Fibroblast of the aortic adventitia (primary cell): ENCODE results near the gene CIZ1. TPM values are rescaled to one million over a fixed set of nuclear protein-coding genes. Genes with fewer than 3 reads are reported as not detected.

Experiments
- DNase-seq: peaks from one replicate; pipeline ENCODE4 v3.0.0-alpha.2; 2010; ENCODE audit warnings: low read depth
- H3K4me3 ChIP-seq: 2 replicates; pipeline ENCODE4 v1.5.1; 2011; ENCODE audit warnings: low read depth, mild to moderate bottlenecking, control low read depth, low read length, moderate library complexity
- total RNA-seq: library from RNA; depleted of rRNA; stranded (reverse); fragments of >200 nt; gene quantifications from 2 replicates; pipeline ENCODE4 v1.2.3, GENCODE V29; 2012; ENCODE audit warnings: low replicate concordance
- TF ChIP-seq, protein P1 (sequence below): IDR thresholded peaks from 2 replicates; pipeline ENCODE4 v1.5.1; 2011; ENCODE audit warnings: mild to moderate bottlenecking, low read length, control low read depth, inconsistent platforms; ENCODE audit not compliant: insufficient read depth

The CIZ1 gene
- total RNA-seq, 1 donor: 47.8 TPM

DNA sequence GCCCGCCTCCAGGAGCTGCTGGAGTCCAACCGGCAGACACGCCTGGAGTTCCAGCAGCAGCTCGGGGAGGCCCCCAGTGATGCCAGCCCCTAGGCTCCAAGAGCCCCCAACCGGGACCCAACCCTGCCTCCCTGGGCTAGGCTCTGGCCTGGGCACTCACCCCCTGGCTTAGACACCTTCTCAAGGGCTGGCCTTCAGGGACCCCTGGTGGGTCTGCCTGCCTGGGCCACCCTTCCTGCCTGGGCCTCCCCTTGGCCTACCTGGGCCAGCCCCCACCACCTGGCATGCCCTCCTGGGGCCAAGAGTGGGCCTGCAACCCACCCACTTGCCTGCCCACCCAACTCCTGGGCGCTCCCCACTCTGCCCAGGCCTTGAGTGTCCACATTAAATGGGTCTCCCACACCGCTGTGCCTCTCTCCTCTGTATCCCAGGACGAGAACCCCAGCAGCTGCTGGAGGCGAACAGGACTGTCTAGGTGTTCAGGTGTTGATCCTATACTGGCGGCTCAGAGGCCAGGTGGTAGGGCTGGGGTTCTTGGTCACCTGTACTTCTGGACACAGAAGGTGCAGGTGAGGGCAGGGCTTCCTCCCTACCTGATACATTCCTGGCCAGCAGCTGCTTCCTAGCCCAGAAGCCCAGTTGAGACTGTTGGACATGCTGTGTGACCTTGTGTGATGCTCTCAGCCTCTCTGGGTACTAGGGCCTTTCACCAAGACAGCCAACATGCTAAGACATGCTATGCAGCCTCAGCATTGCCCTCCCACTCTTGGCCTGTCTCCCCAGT lies 27.7 kb downstream of the CIZ1 start:
- H3K4me3 ChIP-seq: no peak overlapping the region
- DNase-seq: no peak
- TF ChIP-seq, protein P1, sequence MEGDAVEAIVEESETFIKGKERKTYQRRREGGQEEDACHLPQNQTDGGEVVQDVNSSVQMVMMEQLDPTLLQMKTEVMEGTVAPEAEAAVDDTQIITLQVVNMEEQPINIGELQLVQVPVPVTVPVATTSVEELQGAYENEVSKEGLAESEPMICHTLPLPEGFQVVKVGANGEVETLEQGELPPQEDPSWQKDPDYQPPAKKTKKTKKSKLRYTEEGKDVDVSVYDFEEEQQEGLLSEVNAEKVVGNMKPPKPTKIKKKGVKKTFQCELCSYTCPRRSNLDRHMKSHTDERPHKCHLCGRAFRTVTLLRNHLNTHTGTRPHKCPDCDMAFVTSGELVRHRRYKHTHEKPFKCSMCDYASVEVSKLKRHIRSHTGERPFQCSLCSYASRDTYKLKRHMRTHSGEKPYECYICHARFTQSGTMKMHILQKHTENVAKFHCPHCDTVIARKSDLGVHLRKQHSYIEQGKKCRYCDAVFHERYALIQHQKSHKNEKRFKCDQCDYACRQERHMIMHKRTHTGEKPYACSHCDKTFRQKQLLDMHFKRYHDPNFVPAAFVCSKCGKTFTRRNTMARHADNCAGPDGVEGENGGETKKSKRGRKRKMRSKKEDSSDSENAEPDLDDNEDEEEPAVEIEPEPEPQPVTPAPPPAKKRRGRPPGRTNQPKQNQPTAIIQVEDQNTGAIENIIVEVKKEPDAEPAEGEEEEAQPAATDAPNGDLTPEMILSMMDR: no peak

DNA sequence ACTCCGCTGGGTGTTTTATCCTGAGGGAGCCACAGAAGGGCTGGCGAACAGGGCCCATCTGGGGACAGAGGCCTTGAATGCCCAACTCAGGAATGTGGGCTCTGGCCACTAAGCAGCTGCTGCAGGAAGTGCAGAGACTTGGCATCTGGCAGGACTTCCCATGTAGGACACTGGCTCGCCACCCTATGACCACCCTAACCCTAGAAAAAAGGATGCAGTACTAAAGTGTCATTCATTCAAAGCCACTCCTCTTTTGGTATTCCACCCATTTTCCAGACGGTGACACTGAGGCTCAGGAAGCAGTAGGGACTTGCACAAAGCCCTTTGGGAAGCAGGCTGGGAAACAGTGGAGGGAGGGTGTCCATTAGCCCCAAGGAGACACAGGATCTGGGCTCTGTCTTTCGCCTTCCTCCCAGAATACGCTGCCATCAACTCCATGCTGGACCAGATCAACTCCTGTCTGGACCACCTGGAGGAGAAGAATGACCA lies 28.3 kb downstream of the CIZ1 start:
- no peak for DNase-seq
- TF ChIP-seq, protein P1: no peak
- no peak overlapping the region for H3K4me3 ChIP-seq

DNA sequence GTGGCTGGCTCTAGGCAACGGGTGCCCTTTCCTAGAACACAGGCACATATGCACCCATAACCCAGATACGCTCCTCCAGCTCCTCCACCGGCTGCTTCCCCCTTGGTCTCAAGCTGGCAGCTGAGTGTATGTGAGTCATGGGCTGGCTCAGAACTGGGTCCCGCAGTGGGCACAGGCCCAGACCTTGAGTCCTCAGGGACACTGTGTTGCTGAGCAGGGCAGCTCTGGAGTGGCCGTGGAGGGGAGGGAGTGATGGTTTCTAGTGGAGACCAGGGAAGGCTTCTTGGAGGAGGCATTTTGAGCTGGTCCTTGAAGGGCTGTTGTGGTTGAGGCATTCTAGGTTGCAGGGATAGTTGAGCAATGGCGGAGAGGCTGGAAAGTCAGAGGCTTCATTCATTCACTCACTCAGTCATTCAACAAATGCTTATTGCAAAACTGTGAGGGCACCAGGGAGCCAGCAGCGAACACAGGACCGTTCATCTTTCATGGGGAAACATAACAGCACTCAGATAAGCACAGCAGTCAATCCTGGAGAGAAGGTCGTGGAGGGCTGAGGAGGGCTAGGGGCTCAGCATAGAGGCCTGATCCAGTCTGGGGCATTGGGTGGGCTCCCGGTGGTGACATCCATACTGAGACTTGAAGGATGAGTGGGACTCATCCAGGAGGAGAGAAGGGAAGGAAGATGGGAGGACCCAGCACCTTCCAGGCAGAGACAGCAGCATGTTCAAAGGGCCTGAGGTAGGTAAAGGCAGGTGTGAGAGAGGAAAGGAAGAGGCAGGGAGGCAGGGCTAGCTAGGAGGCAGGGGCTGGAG lies 29.0 kb downstream of the CIZ1 start:
- DNase-seq: peak; percentile 47
- H3K4me3 ChIP-seq: no peak overlapping the region
- TF ChIP-seq, protein P1: no peak

DNA sequence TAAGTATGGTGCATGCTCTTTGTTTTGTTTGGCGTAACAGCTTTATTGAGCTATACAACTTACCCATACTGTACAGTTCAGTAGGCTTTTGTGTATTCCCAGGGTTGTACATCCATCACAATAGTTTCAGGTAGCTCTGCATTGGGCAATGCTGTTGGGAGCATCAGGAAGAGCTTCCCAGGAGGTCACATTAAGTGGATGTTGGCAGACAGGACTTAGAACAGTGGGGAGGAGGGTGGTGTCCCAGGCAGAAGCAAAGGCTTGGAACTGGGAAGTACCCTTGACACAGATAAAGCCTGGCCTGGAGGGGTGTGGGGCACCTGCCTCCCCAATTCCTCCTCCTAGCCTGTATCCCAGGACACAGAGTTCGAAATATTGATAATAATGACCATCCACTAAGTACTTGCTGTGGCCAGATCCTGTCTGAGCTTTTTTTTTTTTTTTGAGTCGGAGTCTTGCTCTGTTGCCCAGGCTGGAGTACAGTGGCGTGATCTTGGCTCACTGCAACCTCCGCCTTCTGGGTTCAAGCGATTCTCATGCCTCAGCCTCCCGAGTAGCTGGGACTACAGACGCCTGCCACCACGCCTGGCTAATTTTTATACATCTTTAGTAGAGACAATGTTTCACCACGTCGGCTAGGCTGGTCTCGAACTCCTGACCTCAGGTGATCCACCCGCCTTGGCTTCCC lies 30.0 kb downstream of the CIZ1 start:
- H3K4me3 ChIP-seq: peak overlapping the region; percentile 83
- TF ChIP-seq, protein P1: no peak
- peak; percentile 14 for DNase-seq

DNA sequence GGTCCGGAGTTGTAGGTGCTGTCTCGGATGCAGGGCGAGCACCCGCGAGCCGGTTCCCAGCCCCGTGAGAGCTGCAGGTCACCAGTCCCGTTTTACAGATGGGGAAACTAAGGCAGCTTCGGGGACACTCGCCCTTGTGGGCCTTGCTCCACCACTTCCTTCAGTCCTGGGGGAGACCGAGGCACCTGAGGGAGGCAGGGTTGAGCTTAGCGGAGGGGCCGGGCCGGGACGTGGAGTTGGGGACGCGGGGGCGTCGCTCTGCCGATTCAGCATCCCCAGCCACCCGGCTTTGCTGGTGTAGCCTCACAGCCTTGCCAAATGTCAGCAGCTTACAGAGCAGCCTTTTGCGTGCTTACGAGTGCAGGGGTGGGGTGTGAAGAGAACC lies 30.8 kb downstream of the CIZ1 start:
- H3K4me3 ChIP-seq: peak overlapping the region; percentile 83
- DNase-seq: peak; percentile 14
- TF ChIP-seq, protein P1: no peak

DNA sequence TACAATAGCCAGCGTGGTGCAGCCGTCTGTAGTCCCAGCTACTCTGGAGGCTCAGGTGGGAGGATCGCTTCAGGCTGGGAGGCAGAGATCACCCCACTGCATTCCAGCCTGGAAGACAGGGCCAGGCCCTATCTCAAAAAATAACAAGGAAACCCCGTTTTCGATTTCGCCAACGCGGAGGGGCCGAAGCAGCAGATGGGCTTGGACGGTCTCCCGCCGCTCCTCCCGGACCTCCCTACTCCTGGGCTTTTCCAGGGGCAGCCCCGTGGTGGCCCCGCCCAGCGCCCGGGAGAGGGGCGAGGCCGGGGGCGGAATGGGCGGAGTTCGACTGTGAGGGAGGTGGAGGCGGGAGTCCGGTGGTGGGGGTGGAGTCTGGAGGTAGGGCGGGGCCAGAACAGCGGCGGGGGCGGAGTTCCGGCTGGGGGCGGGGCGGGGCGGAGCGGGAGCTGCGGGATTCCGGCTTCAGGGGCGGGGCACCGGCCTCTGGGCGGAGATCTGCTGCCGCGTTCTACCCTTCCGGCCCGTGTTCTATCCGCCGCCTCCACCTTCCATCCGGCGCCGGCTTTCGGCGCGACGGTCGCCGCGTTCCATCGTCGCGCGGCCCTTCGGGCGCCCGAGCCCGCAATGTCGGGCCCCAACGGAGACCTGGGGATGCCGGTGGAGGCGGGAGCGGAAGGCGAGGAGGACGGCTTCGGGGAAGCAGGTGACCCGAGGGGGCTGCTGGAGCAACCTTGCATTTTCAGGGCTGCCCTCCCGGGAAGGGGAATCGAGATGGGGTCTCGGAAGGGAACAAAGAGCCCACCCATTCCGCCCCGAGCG lies 31.4 kb downstream of the CIZ1 start, which contains the start of gene BBLN:
Gene BBLN (plus strand): TSS at position 482 of the 819 bp plus-strand sequence. CDS start 143 bp downstream, at position 625.
- TF ChIP-seq, protein P1: no peak
- H3K4me3 ChIP-seq: peak within 1 kb of the TSS; percentile 83
- DNase-seq: peak; percentile 89
